ENCODE measurements around the gene LYSMD2.
A peak's percentile ranks its signal among the peaks of the same experiment; 100 is the strongest.
"Not testable (repeated sequence)": the region's sequence is repeated elsewhere in the genome, so short reads cannot be mapped to it uniquely, and the experiment has no call there.

The LYSMD2 gene, protein sequence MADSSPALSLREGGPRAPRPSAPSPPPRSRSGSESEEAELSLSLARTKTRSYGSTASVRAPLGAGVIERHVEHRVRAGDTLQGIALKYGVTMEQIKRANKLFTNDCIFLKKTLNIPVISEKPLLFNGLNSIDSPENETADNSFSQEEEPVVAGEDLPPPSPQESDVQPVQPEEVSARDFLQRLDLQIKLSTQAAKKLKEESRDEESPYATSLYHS

DNA sequence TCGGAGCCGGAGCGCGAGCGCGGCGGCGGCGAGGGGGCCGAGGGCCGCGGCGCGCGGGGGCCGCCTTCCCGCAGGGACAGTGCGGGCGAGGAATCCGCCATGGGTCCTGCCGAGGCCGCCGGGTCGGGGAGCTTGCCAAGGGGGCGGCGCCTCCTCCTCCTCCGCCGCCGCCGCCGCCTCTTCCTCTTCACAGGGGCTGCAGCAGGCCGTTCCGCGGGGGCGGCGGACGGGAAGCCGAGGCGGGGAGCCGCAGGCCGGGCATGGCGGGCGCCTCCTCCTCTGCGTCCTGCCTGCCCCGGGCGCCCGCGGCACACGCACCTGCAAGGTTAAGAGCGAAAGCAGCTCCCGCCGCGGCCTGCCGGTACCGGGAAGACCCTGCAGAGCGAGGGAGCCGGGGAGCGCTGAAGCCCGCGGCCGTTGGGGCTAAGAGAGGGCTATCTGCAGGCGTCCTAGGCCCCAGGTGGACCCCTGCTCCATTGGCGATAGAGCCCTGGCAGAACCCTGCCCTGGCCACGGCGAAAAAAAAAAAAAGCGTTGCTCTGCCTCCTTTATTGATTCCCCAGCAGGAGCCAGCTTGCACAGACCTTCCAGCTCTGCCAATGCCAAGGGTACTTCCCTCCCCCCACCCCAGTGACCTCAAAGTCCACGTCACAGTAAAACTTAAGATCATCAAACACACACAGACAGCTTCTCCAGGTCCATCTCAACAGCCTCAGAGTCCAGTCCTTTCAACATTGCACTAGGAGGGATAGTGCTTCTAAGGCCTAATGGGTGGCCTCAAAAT is at the start of gene LYSMD2:
LYSMD2 (minus strand) TSS at position 134 of the 784 bp plus-strand sequence; CDS start at position 101, 33 bp downstream.
- DNase-seq = no peak

DNA sequence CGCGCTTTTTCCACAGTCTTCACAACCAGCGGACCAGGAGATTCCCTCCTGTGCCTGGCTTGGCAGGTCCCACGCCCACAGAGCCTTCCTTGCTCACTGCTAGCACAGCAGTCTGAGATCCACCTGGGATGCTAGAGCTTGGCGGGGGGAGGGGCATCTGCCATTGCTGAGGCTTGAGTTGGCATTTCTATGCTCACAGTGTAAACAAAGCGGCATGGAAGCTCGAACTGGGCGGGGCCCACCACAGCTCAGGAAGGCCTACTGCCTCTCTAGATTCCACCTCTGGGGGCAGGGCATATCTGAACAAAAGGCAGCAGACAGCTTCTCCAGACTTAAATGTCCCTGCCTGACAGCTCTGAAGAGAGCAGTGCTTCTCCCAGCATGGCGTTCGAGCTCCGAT is 49.7 kb upstream of the LYSMD2 start:
- DNase-seq = not testable (repeated sequence)

DNA sequence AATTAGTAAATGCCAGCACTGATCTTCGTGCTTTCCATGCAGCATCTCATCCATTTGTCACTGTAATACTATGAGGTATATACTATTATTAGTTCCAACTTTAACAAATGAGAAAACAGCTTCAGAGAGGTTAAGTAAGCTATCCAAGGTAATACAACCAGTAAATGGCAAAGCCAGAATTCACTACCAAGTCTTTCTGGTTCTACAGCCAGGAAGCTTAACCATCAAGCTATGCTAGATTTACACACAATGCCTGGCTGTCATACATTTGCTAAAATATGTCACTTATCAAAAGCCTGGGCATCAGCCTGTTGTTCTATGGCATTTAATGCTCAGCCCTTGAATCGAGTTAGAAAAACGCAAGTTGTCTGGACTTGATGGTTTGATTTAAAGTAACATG is 46.5 kb upstream of the LYSMD2 start:
- no peak for DNase-seq

DNA sequence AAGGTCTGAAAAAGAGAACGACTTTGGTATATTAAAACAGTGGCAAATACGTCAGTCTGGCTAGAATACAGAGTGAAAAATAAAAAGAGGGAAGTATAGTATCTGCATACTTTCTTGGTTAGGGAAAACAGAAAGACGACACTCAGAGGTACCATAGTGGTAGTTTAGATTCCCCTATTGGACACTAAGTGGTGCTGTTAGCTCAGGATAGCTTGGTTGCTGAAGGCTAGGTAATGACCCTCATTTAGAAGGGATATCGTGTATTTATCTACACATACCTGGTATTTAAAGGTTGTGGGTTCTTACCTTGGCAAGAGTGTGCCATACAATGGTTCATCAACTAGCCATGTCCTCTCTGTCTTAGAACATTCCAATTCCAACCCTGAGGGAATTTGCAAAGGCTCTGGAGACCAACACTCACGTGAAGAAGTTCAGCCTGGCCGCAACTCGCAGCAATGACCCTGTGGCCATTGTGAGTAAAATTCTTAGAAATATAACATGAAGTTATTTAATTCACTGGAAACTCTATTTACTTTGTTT is 45.0 kb upstream of the LYSMD2 start:
- DNase-seq = no peak

DNA sequence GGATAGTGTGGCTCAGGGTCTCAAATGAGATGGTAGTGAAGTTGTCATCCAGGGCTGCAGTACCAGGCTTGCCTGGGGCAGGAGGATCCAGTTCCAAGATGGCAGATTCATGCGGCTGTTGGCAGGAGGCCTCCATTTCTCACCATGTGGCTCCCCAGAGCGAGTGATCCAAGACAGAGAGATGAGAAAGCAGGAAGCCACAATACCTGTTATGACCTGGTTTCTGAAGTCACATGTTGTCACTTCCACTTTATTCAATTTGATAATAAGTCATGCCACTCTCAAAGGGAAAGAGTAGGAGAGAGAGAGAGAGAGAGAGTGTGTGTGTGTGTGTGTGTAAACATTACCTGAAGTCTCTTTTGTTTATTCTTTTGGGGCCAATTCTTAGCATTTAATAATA is 44.1 kb upstream of the LYSMD2 start:
- DNase-seq = no peak

DNA sequence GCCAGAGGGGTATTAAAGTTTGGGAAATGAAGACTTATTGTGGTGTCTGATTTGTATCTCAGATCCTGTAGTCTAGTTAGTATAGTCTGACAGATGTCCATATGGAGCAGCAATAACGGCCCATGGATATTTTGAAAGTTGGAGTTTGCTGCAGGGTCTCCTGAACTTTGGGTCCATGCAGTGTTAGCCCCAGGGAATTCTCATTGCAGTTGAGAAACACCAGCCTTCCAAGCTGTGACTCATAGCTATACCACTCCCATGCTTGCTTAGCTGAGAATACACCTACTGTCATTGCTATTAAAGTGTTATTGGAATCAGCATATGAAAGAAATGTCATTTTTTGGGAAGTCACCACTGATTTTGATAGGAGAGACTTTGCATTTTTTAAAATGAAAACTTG is 43.2 kb upstream of the LYSMD2 start:
- no peak for DNase-seq

DNA sequence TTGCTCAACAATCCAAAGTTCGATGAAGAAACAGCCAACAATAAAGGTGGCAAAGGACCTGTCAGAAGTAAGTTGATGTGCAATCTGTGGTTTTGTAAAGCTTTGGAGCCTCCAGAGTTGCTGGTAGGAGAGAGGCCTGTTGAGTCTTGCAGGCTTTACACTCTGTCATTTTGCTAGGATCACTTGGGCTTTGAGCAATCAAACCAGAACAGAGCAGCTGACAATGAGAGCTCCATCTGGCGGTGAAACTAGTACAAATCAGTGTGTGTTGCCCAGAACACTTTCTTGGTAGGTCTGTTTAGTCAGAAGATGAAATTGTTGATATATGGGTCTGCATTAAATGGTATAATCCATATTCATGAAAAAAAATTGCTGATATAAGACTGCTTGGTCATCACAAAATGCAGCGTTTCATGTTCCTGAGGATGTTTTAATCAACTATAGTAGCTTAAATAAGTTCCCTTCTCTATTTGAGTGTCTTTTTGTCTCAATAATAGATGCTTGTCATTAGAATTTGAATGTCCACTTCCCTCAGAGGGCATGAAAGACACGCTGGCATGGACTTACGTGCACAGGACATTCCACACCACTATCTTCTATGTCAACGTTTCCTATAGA is 39.6 kb upstream of the LYSMD2 start:
- DNase-seq = peak; percentile 48

DNA sequence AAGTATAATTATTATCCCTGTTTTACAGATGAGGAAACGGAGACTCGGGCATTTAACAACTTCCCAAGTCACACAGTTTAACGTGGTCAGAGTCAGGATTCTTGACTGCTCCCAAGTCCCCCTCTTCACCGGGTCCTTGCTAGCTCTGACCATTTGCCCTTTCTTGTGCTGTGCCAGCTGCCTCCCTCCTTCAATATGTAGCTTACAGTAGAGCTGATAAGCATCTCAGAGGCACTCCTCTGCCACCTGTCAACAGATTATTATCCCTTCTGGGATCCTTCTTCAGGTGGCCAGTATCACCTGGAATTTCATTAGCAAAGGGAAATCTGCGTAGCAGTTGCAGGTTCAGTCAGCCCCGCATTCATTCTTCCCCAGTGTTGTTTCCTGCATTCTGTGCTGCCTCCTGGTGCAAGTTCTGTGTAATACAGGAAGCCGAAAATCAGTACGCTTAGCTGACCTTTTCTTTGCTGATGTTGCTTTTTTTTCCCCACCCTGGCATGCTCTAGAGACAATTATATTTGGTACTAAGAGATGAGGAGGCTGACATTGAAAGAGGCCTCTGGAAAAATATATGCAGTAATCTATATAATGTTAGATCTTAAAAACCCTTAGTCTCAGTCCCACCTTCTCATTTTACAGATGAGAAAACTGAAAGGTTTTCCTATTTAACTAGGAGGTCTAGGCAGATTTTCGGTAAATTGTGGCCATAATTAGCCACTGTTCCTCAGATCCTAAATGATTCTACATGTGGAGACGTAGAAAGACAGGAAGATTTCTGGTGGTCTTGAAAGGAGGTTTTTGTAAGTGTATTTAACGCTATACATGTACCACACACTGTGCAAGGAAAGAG is 38.7 kb upstream of the LYSMD2 start:
- DNase-seq = peak; percentile 8

DNA sequence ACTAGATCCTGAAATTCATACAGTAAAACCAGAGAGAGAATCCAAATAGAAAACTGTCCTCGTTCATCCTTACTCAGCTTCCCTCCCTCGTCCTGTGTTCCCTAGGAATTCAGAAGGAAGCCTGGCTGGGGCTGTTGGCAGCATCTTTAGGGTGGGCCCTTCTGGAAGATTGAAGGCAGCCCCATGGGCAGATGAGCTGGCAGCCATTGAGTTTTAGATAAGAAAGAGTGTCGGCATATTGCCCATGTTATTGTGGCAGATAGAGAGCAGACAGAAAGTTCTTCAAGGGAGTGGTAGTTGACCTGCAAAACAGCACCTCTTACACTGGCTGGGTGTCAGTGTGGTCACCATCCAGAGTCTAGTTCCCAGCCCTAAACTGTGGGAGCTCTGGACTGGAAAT is 37.5 kb upstream of the LYSMD2 start:
- DNase-seq = no peak

DNA sequence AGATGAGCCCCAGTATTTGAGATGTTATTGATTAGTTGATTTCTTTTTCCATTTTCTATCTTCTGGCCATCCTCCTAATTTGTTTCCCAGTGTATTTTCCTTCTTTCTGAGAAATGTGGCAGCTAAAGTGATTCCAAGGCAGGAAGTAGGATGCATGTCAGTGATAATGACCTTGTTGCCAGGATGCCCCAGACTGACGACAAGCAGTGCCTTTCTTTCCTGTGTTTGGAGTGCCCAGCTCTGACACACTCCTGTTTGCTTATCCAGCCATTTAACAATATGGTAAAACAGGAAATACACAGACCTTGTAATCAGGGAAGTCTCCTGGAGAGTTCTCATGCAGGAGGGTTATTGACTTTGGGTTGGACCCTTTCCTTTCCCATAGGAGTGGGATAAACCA is 34.3 kb upstream of the LYSMD2 start:
- no peak for DNase-seq

DNA sequence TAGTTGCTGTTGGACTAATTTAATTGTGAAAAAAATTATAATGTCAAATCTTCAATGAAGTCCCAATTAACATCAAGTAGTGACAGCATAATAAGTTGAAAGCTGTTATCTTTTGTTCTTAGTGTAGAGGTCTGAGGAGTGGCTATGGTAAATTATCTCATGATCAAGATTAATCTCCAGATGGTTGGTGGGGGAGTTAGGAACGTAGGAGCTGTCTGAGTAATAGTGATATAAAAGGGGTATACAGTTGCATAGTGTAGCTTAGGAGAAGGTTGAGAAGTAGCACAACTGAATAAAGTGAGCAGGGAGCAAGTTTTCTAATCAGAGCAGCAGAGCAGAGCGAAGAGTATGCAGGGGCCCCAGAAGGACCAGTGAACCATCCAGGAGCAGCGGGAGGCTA is 33.4 kb upstream of the LYSMD2 start:
- peak; percentile 23 for DNase-seq

DNA sequence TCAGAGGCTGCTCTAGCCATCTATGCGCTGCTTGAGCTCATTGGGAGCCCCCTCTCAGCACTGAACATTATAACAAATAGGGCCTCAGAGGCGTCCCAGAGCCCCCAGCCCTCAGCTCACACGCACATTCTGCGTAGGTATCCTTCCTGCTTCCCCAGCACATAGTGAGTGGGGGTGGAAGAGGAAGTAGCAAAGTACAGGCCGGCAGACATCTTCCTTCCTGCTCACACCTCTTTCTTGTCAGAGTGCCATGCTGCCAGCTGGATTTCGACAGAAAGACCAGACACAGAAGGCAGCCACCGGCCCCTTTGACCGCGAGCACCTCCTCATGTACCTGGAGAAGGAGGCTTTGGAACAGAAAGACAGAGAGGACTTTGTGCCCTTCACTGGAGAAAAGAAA is 30.6 kb upstream of the LYSMD2 start:
- no peak for DNase-seq

DNA sequence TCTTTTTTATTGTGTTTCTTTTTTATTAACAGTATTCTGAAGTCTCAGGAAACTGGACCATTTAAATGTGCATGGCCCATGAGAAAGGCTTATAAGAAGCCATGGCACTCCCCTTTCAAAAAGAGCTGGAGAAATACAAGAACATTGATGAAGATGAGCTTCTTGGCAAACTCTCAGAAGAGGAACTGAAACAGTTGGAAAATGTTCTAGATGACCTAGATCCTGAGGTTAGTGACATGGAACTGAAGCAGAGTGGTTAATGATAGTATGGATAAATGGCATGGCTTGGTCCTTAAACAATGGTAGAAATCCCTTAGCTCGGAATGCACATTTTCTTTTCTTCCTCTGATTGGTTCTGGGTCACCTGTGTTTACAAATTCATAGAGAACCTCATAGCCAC is 28.9 kb upstream of the LYSMD2 start:
- no peak for DNase-seq

DNA sequence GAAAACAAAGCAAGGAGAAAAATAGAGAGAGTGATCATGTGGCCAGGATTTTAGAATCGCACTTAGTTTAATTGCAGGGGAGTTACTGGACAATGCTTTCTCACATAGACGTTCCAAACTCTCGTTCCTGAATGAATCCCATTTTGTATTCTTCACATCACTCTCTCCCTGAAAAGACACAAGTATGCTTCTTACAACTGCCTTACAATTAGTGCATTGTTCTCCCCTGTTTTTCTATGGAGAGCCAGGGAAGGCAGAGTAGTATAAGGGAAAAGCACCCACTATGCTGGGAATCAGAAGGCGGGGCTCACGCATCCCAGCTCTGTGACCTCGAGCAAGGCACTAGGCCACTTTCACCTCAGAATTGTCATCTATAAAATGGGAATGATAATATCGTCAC is 28.3 kb upstream of the LYSMD2 start:
- no peak for DNase-seq

DNA sequence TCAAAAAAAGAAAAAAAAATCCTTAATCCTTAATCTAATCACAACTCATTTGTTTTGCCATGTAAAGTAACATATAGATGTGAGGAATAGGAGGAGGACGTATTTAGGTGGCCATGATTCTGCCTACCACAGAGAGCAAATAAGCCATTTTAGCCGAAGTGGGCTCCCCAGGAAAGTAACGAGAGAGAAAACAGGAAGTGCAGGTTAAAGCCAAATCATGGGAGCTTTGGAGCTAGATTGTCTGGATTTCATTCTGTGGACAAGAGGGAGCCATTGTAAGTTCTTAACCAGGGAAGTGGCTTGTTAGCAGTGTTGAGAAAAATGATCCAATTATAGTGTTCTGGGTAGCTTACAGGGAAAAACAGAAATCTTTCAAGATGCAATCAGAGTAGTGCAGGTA is 23.4 kb upstream of the LYSMD2 start:
- DNase-seq = no peak

DNA sequence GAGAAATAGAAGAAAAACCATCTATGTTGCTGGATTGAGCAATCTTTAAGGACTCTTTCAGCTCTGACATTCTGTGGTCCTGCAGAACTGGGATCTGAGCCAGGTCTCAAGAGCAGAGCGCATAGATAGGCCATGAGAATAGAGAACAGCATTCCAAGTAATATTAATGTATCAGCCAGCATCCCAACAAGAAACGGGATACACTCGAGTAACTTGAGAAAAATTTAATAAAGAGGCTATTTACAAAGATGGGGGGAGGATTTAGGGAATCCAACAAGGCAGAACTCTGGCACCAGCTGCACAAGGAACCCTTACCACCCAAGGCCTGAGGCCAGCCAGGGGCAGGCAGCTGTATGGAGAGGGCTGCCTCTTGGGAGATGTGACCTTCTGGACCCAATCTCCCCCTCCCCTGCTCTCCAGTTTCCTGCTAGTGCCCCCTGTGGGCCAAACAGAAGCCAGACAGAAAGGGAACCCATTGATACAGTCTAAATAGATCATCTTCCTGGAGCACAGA is 22.2 kb upstream of the LYSMD2 start:
- DNase-seq = peak; percentile 18

DNA sequence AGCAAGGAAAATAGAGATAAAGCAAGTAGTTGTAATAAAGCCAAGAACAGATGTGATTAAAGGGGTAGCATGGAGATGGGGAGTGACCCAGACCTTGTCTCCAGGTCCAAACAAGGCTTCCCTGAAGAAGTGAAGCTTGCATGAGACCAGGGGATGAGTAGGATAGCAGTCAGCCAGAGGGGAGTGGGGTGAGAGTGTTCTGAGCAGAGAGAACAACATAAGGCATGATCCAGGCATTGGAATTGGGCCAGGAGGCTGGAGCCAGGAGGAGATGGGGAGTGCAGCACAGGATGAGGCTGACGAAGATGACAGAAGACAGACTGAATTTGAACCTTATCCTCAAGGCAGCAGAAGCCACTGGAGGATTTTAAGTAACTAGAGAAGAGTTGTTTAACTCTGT is 21.2 kb upstream of the LYSMD2 start:
- peak; percentile 29 for DNase-seq

DNA sequence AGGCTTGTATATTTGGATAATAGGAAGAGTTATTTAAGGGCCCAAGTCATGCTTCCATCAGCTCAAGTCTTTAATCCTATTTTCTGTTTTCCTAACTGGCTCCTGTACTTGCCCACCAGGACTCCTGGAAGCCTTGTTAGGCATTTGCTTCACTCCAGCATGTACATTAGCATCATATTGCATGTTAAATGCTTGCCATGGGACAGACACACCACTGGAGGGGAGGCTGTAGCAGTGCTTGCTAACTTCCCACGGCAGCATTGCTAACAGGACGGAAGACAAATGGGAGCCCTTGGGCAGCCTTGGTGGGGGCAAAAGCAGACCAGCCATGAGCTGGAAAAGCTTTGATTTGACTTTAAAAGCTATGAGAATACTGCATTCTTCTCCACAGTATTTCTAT is 20.0 kb upstream of the LYSMD2 start:
- no peak for DNase-seq

DNA sequence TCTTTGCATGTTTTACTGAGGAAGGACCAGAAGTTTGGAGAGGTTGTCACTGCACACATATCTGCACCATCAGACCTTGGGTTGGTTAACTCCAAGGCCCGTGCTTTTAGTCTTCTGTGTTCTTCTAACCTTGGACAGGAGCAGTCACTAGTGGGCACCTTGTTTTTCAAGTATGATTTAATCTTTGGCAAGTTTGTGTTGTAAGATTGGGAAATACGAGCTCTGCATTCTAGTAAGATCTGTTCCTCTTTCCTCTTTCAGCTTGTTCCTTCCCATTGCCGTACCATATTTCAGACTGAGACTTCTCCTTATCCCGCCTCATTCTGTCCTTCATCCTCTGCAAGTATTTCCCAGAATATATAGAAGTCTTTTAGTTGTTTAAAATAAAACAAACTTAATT is 19.0 kb upstream of the LYSMD2 start:
- no peak for DNase-seq

DNA sequence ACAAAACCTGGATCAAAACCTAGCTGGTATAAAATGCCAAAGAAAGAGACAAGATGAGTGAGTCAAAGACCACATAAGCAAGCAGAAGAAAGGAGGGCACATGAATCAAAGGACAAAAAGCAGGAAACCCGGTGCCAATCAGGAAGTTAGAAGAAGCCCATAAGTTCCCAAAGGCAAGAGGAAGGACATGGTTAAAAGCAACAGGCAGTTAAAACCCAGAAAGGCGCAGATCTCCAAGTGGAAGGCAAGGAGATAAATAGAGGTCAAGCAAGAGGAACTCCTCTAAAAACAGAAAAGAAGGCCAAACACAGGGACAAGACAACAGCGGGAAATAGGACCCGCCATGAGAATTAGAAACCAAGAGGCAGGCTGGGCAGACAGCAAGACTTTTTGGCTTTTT is 18.3 kb upstream of the LYSMD2 start:
- DNase-seq = no peak

DNA sequence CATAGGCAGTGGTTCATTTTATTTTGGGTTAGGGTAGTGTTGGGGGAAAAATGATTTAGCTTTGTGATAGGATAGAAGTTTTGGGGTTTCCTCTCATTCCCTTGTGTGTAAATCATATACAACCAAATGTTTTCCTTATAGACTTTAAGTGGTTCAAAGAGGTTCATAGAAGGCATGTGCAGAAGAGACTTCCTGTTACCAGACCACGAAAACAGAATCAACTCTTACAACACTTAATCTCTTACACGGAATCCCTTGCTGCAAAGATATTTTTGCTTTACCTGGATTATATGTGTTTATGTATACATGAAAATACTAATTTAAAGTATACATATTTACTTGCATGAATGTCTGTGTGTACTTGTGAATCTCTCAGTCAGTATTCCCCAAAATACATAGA is 16.8 kb upstream of the LYSMD2 start:
- DNase-seq = no peak

DNA sequence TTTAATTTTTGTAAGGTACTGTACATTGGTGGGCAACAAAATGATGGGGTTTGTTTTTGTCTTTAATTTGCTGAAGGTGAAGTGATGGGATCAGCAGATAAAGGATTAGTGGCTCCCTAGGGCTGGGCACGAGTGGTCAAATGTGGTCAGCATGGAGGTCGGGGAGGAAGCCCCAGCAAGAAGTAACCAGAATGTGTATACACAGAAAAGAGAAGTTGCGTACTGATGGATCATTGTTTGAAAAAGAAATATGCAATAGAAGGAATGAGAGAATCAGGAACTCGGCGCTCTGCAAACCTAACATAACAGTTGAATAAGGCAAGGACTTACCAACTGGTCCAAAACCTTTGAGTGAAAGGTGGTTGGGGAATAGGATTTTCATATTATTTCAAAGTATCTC is 15.4 kb upstream of the LYSMD2 start:
- DNase-seq = no peak
